Measurements from ENCODE around the gene CLMN.

CLMN gene

DNA sequence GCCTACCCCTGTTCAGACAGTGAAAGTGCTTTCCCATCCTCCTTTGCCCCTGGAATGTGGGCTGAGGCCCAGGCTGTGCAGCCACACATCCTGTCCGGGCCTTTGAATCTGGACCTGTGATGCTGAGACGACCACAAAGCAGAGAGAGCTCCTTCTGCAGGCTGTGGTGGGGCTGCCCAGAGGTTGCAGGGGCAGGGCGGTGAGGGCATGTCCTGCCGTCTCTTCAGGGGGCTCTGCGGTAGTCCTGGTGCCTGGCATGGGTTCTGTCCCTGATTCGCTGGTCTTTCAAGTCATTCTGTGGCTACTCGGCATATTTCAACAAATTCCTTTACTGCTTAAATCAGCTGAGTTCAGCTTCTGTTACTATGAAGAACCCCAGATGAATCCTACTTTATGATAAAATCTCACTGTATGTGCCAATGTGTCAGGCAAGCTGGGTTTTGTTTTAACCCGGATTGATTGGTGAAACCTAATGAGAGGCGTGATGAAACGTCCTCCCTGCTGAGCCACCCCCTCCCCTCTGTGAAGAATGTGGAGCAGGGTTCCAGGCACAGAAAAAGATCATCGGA lies 99.0 kb downstream of the CLMN start:
- DNase-seq (ENCODE audit: low read depth) = no peak
- H3K4me3 ChIP-seq (ENCODE audit: low read length) = no peak overlapping the region
- TF ChIP-seq, protein P1, sequence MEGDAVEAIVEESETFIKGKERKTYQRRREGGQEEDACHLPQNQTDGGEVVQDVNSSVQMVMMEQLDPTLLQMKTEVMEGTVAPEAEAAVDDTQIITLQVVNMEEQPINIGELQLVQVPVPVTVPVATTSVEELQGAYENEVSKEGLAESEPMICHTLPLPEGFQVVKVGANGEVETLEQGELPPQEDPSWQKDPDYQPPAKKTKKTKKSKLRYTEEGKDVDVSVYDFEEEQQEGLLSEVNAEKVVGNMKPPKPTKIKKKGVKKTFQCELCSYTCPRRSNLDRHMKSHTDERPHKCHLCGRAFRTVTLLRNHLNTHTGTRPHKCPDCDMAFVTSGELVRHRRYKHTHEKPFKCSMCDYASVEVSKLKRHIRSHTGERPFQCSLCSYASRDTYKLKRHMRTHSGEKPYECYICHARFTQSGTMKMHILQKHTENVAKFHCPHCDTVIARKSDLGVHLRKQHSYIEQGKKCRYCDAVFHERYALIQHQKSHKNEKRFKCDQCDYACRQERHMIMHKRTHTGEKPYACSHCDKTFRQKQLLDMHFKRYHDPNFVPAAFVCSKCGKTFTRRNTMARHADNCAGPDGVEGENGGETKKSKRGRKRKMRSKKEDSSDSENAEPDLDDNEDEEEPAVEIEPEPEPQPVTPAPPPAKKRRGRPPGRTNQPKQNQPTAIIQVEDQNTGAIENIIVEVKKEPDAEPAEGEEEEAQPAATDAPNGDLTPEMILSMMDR (conservative IDR thresholded peaks at IDR 0.05; ENCODE audit: low read depth, low read length) = peak; percentile 7

DNA sequence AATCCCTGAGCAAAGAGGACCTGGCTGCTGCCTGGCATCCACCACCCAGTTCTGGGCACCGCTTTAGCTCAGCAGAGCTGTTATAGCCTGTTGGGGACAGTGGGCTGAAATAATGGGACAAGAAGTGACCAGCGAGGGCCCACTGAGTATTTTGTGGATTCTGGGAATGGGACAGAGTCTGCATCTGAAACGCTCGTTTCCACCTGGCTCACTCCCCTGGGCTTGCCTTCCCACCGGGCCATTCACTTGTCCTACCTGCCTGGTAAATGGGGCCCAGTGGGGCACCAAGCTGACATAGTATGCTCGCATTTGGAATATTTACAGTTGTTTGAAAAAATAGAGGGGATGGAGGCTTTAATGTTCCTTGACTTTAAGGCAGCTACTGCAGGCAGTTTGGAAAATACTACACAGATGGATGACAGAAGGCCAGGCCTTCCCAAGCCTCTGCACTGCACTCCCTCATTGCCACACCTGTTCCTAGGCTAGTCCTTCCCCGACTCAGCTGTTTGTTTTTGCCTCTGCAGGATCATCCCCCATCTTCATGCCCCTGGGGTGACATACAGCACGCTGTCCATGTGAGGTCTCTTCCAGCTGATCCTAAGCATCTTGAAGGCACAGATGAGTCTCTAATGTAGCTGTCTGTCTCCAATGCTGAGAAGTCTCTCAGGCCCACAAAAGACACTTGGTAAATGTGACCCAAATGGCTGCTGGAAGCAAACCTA lies 101.1 kb downstream of the CLMN start:
- no peak for DNase-seq (ENCODE audit: low read depth)
- TF ChIP-seq, protein P1 (conservative IDR thresholded peaks at IDR 0.05; ENCODE audit: low read depth, low read length) = no peak
- H3K4me3 ChIP-seq (ENCODE audit: low read length) = no peak overlapping the region

DNA sequence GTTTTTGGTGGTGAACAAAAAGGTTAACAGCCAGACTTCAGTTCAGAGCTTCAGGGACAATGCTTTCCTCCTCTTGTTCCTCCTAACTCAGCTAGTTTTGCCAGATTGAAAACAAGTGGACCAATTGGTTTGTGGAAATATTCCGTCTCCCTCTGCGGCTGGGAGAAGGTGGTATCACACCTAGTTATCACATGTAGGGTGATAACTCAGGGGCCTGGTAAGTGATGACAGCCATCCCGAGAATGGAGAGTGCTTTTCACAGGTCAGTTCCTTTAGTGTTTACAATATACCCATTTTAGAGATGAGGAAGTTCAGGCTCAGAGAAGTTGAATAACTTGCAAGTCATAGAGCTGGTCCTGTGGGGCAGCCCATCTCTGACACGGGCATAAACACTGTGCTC lies 101.7 kb downstream of the CLMN start:
- TF ChIP-seq, protein P1 (conservative IDR thresholded peaks at IDR 0.05; ENCODE audit: low read depth, low read length) = no peak
- DNase-seq (ENCODE audit: low read depth) = no peak

DNA sequence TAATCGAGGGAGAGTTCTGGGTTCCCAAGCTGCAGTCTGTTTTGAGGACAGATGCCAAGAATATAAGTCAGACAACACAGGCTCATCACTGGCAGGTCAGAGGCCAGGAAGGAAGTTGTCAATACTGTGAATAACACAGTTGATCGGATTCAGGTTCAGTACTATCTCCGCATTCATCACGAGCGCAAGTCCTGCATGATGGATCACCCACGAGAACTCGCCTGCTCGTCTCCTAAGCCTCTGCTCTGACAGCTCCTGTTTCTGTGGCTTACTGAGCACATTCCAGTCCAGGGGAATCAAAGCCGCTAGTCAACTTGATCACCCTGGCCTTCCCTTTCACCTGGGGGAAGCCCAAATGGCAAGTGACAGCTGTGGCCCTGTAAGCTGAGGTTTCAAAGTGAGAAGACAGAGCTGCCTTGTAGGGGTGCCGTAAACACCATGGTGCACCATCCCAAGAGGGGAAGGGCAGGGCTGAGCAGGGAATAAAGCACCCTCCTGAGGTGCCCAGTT lies 102.3 kb downstream of the CLMN start:
- TF ChIP-seq, protein P1 (conservative IDR thresholded peaks at IDR 0.05; ENCODE audit: low read depth, low read length) = no peak
- no peak overlapping the region for H3K4me3 ChIP-seq (ENCODE audit: low read length)
- DNase-seq (ENCODE audit: low read depth) = no peak

More for the DNA sequence above, 101.7 kb downstream of the CLMN start:
- no peak overlapping the region for H3K4me3 ChIP-seq (ENCODE audit: low read length)

DNA sequence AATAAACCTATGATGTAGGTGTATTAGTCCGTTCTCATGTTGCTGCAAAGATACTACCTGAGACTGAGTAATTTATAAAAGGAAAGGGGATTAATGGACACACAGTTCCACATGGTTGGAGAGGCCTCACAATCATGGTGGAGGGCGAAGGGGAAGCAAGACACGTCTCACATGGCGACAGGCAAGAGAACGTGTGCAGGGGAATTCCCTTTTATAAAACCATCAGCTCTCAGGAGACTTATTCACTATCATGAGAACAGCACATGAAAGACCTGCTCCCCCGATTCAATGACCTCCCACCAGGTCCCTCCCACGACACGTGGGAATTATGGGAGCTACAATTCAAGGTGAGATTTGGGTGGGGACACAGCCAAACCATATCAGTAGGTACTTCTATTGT lies 103.7 kb downstream of the CLMN start:
- no peak overlapping the region for H3K4me3 ChIP-seq (ENCODE audit: low read length)
- TF ChIP-seq, protein P1 (conservative IDR thresholded peaks at IDR 0.05; ENCODE audit: low read depth, low read length) = no peak
- no peak for DNase-seq (ENCODE audit: low read depth)

DNA sequence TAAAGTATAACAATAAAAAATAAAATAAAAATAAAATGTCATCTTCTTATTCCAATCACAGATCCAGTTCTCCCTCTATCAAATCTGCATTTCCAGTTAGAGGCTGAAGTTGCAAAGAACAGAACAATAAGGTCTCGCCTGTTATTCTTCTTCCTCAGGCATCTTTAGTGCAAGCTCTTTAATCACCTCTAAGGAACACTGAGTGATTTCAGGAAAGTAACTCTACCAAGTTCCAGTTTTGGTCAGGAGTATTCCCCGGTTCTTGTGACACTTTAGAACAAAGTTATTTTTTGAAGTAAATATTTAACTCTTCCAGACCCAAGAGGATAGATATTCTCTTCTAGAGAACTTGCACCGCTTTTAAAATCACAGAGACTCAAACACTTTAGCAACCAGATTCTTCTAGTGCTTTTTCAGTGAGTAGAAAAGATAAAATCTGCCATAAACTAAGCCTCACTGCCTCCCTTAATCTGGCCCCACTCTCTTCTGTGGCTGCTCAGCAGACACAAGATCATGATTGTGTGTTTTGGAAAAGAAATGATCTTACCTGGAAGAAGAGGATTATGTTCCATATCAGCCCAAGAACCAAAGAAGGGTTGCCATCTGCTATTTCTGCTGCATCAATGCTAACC lies 104.5 kb downstream of the CLMN start:
- H3K4me3 ChIP-seq (ENCODE audit: low read length) = no peak overlapping the region
- no peak for DNase-seq (ENCODE audit: low read depth)
- TF ChIP-seq, protein P1 (conservative IDR thresholded peaks at IDR 0.05; ENCODE audit: low read depth, low read length) = no peak
